GM23248 (cell line): Measurements from ENCODE around the gene ZDHHC11. TPM values are rescaled to one million over a fixed set of nuclear protein-coding genes. Genes with fewer than 3 reads are reported as not detected.
"Not testable (repeated sequence)": the region's sequence is repeated elsewhere in the genome, so short reads cannot be mapped to it uniquely, and the experiment has no call there.

ENCODE experiments used
- DNase-seq: peaks from one replicate; pipeline ENCODE4 v3.0.0-alpha.2; 2015
- H2AFZ ChIP-seq: fragments of 200-600 bp; sonication (generic); 2 replicates; pipeline ENCODE4 v1.6.1; 2016; ENCODE audit warnings: antibody characterized with exemption
- H3F3A ChIP-seq: fragments of 200-600 bp; sonication (generic); 2 replicates; pipeline ENCODE4 v1.6.1; 2016; ENCODE audit warnings: mild to moderate bottlenecking, antibody characterized with exemption, mixed run types; ENCODE audit not compliant: insufficient read depth
- H3K27ac ChIP-seq: fragments of 200-600 bp; sonication (generic); 2 replicates; pipeline ENCODE4 v1.5.1; 2016; ENCODE audit warnings: mild to moderate bottlenecking
- H3K27me3 ChIP-seq: fragments of 200-600 bp; sonication (generic); replicated peaks from 2 replicates; pipeline ENCODE4 v1.6.1; 2016; ENCODE audit warnings: mild to moderate bottlenecking; ENCODE audit not compliant: insufficient read depth
- H3K36me3 ChIP-seq: fragments of 200-600 bp; sonication (generic); 2 replicates; pipeline ENCODE4 v1.6.1; 2016; ENCODE audit warnings: low read depth, mild to moderate bottlenecking
- H3K4me1 ChIP-seq: fragments of 200-600 bp; sonication (generic); 2 replicates; pipeline ENCODE4 v1.6.1; 2016; ENCODE audit warnings: mild to moderate bottlenecking; ENCODE audit not compliant: insufficient read depth
- H3K4me2 ChIP-seq: fragments of 200-600 bp; sonication (generic); one replicate; pipeline ENCODE4 v1.6.1; 2016; ENCODE audit warnings: mild to moderate bottlenecking; ENCODE audit not compliant: unreplicated experiment
- H3K4me3 ChIP-seq: fragments of 200-600 bp; sonication (generic); 2 replicates; pipeline ENCODE4 v1.5.1; 2016; ENCODE audit warnings: mild to moderate bottlenecking
- H3K79me2 ChIP-seq: fragments of 200-600 bp; sonication (generic); 2 replicates; pipeline ENCODE4 v1.6.1; 2016; ENCODE audit warnings: mild to moderate bottlenecking; ENCODE audit not compliant: insufficient read depth
- H3K9ac ChIP-seq: fragments of 200-600 bp; sonication (generic); 2 replicates; pipeline ENCODE4 v1.6.1; 2016; ENCODE audit warnings: mild to moderate bottlenecking
- H3K9me2 ChIP-seq: fragments of 200-600 bp; sonication (generic); 2 replicates; pipeline ENCODE4 v1.6.1; 2016; ENCODE audit warnings: mixed run types, mild to moderate bottlenecking, moderate library complexity; ENCODE audit not compliant: insufficient read depth
- H3K9me3 ChIP-seq: fragments of 200-600 bp; sonication (generic); one replicate; pipeline ENCODE4 v1.6.1; 2017; ENCODE audit warnings: low read depth
- H4K20me1 ChIP-seq: fragments of 200-600 bp; sonication (generic); 2 replicates; pipeline ENCODE4 v1.6.0; 2016; ENCODE audit not compliant: insufficient read depth
- EZH2 ChIP-seq: fragments of 200-600 bp; sonication (generic); IDR thresholded peaks from 2 replicates; pipeline ENCODE4 v1.6.1; 2018; ENCODE audit warnings: antibody characterized with exemption, mild to moderate bottlenecking; ENCODE audit not compliant: insufficient read depth, poor library complexity, severe bottlenecking
- EZH2phosphoT487 ChIP-seq: fragments of 200-600 bp; sonication (generic); IDR thresholded peaks from 2 replicates; pipeline ENCODE4 v1.6.1; 2018; ENCODE audit warnings: antibody characterized with exemption, moderate library complexity, mild to moderate bottlenecking, low read depth; ENCODE audit not compliant: insufficient read depth
- WGBS, 2 experiments: methylation state at CpG; one replicate each; pipeline ENCODE4 v1.1.6; 2015 to 2017; ENCODE audit warnings: low lambda C conversion rate in 2 of 2, low coverage in 1 of 2; ENCODE audit errors: missing lambda C conversion rate in 2 of 2; 5-methylcytosine and 5-hydroxymethylcytosine counted together
- in situ Hi-C: fragments of 300-500 bp; cut with MboI; formaldehyde crosslinking; loops from 2 replicates; pipeline ENCODE4 v1.15.0; 2020
- polyA plus RNA-seq: library from polyadenylated mRNA; unstranded; fragments of >200 nt; fragmentation: Nextera tagmentation; extraction: Ambion mirVana; gene quantifications from 2 replicates; pipeline ENCODE4 v1.2.1, GENCODE V29; 2016
- total RNA-seq: library from RNA; depleted of rRNA; stranded (reverse); fragments of >200 nt; shearing (Covaris generic); gene quantifications from 2 replicates; pipeline ENCODE4 v1.2.3, GENCODE V29; 2014

Gene ZDHHC11
- total and polyA plus RNA-seq, 2 experiments from 2014 or later, result 0.26 to 0.65 TPM

GRCh38 chr5:773517-774264 lies 77.1 kb downstream of the ZDHHC11 start:
- Histone ChIP-seq H3K4me3 (no peak overlapping the region), H3K36me3 (no peaks in the 10 kb centered on the region), H3K4me1 (no peaks in the 10 kb centered on the region; the same call in 1 of the 2 replicates), H3K9me2 (no peaks in the 10 kb centered on the region), H3K79me2 (no peaks in the 10 kb centered on the region), H3K9ac (no peak overlapping the region), H2AFZ (no peak overlapping the region), H3K27me3 (0 out of 2 replicates have a peak, but pooled peaks cover 13% of the 10 kb centered on the region), H4K20me1 (no peaks in the 10 kb centered on the region), H3F3A (no peaks in the 10 kb centered on the region), H3K9me3 (no peaks in the 10 kb centered on the region), H3K4me2 (no peak overlapping the region), H3K27ac (no peak overlapping the region)
- TF ChIP-seq EZH2phosphoT487 (no peak), EZH2 (no peak)
- no peak for DNase-seq
- 52 to 55% methylated on average over 5 to 7 of the region's 12 CpGs for WGBS, 2 experiments
- in situ Hi-C loops, result no loop called here

GRCh38 chr5:772931-773330 lies 77.9 kb downstream of the ZDHHC11 start:
- H3K9me3 ChIP-seq, H3F3A ChIP-seq, H3K4me2 ChIP-seq, H3K9me2 ChIP-seq, H2AFZ ChIP-seq, DNase-seq, H3K4me3 ChIP-seq, H3K9ac ChIP-seq, H3K4me1 ChIP-seq, H3K36me3 ChIP-seq, H3K79me2 ChIP-seq, H4K20me1 ChIP-seq, H3K27ac ChIP-seq, in situ Hi-C loops: not testable (repeated sequence)
- H3K27me3 ChIP-seq, result 0 out of 2 replicates have a peak, but pooled peaks cover 13% of the 10 kb centered on the region
- WGBS, 2 experiments, result 11 to 12% methylated on average over 13 of the region's 13 CpGs

GRCh38 chr5:772547-772890 lies 78.3 kb downstream of the ZDHHC11 start:
- H3K9me2 ChIP-seq, H3K9me3 ChIP-seq, H3K36me3 ChIP-seq, H3F3A ChIP-seq, H4K20me1 ChIP-seq, H3K4me3 ChIP-seq, in situ Hi-C loops, H3K9ac ChIP-seq, H3K4me2 ChIP-seq, H3K27ac ChIP-seq, H3K4me1 ChIP-seq, H3K79me2 ChIP-seq, DNase-seq, H2AFZ ChIP-seq: not testable (repeated sequence)
- H3K27me3 ChIP-seq, result 0 out of 2 replicates have a peak, but pooled peaks cover 11% of the 10 kb centered on the region
- WGBS, 2 experiments, result 0 to 2% methylated on average over 4 to 5 of the region's 14 CpGs

- in situ Hi-C loops, result not testable (repeated sequence)
Measured at GRCh38 chr5:771841-772546, 78.8 kb downstream of the ZDHHC11 start.

GRCh38 chr5:771087-771781 lies 79.6 kb downstream of the ZDHHC11 start:
- H3K9me3 ChIP-seq, H3K36me3 ChIP-seq, DNase-seq, H3K9me2 ChIP-seq, H3K4me1 ChIP-seq, H3K4me3 ChIP-seq, in situ Hi-C loops, H2AFZ ChIP-seq, H4K20me1 ChIP-seq, H3K79me2 ChIP-seq, H3K27ac ChIP-seq, H3K9ac ChIP-seq, H3K27me3 ChIP-seq, H3F3A ChIP-seq, H3K4me2 ChIP-seq: not testable (repeated sequence)
- 59 to 70% methylated on average over 14 to 15 of the region's 19 CpGs for WGBS, 2 experiments

More at GRCh38 chr5:771841-772546, 78.8 kb downstream of the ZDHHC11 start:
- H3K9me3 ChIP-seq, H3K4me2 ChIP-seq, H3K27ac ChIP-seq, H3K9ac ChIP-seq, H3K9me2 ChIP-seq, H2AFZ ChIP-seq, H4K20me1 ChIP-seq, DNase-seq, H3K4me3 ChIP-seq, H3K36me3 ChIP-seq, H3K79me2 ChIP-seq, H3K27me3 ChIP-seq, H3K4me1 ChIP-seq, H3F3A ChIP-seq: not testable (repeated sequence)
- 53 to 61% methylated on average over 8 to 16 of the region's 31 CpGs for WGBS, 2 experiments

- H3K9me2 ChIP-seq, in situ Hi-C loops, H3K4me3 ChIP-seq, H3K27ac ChIP-seq, H3K79me2 ChIP-seq, H4K20me1 ChIP-seq, H3K9ac ChIP-seq, H3K4me1 ChIP-seq, H3K4me2 ChIP-seq, H3F3A ChIP-seq, DNase-seq, H2AFZ ChIP-seq, H3K36me3 ChIP-seq, H3K27me3 ChIP-seq, H3K9me3 ChIP-seq: not testable (repeated sequence)
- 78 to 81% methylated on average over 8 to 9 of the region's 10 CpGs for whole genome bisulfite sequencing, 2 experiments
Measured at GRCh38 chr5:770585-770984, 80.2 kb downstream of the ZDHHC11 start.
